ENCODE data around the gene SORT1.
A peak's percentile ranks its signal among the peaks of the same experiment; 100 is the strongest.
"Not testable (repeated sequence)": the region's sequence is repeated elsewhere in the genome, so short reads cannot be mapped to it uniquely, and the experiment has no call there.

The SORT1 gene

DNA sequence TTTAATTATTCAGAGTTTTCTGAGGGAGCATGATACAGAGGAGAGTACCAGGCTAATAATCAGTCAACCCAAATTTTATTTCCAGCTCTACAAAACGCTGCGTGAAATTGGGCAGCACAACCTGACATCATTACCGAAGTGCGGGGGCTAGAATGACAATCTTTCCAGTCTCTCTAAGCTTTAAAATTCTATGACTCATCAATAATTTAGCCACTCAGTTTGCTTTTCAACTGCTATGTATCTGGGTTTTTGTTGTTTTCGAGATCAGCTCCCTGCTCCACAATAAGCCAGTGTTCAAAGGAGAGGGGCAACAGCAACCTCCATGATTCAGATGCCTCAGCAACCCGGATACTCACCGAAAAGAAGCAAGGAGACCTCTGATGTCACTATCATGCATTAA is 13.9 kb downstream of the SORT1 start:
- DNase-seq (ENCODE audit: low read depth, low spot score) = no peak
- H3K27ac ChIP-seq = no peak overlapping the region

DNA sequence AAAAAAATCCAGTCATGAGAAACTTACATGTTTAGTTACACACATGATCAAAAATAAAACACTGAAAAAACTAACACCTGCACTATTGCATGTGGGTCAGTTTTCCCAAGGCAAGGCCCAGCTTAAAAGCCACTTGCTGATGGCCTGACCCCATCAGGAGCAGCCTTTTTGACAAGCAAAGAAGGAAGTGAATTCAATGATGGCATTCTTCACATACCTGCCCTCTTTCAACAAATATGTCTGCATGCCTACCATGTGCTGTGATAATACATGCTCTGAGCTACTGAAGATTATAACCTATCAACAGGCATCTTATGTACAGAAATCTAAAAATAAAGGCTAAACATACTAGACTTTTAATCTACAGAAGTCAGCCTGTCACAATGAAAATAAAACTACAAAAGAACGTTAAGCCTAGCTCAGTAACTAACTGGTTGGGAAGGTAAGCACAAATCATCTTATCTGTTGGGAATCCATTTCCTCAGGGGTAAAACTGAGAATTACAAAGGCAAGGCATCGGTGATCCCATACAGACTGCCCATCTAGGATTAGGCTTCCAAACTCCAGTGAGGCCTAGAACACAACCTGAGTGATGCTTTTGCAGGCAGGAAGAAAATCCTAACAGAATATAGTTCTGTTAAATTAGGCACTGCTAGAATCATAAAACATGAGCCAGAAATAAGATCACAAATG is 14.5 kb downstream of the SORT1 start:
- H3K27ac ChIP-seq = no peak overlapping the region
- no peak for DNase-seq (ENCODE audit: low read depth, low spot score)

DNA sequence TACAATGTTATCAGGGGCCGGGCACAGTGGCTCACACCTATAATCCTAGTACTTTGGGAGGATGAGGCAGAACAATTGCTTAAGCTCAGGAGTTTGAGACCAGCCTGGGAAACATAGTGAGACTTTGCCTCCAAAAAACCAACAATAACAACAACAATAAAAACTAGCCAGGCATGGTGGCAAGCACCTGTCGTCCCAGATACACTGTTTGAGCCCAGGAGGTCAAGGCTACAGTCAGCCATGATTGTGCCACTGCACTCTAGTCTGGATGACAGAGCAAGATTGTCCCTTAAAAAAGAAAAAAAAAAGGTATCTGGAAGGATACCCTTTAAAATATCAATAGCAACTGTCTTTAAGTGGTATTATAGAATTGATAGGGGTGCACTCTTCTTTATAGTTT is 16.1 kb downstream of the SORT1 start:
- H3K27ac ChIP-seq = no peak overlapping the region
- DNase-seq (ENCODE audit: low read depth, low spot score) = no peak

DNA sequence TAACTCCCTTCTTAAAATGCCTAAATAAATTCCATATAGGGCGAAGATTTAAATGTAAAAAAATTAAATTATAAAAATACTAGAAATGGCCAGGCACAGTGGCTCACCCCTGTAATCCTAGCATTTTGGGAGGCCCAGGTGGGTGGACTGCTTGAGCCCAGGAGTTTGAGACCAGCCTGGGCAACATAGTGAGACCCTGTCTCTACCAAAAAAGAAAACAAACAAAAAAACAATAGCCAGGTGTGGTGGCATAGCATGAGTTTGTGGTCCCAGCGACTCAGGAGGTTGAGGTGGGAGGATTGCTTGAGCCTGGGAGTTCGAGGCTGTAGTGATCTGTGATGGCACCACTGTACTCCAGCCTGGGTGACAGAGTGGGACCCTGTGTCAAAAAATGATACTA is 17.8 kb downstream of the SORT1 start:
- no peak for DNase-seq (ENCODE audit: low read depth, low spot score)

DNA sequence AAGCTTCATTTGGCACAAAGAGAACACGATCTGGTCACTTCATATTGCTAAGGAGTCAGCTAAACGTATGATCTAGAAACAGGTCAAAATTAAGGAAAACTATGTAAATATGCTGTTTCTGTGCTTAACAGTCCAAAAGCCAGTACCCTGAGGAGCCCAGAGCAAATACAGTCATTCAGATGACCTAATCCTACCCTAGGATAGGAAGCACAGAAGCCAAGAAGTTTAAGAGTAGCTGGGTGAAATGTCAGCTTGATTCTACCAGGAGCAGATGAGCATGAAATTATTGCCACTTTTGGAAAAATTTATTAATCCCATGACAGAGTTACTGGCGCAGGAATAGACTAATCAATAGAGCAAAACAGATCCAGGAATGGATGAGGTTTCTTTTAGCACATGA is 18.3 kb downstream of the SORT1 start:
- H3K27ac ChIP-seq = no peak overlapping the region
- DNase-seq (ENCODE audit: low read depth, low spot score) = no peak

More for the DNA sequence above, 17.8 kb downstream of the SORT1 start:
- no peak overlapping the region for H3K27ac ChIP-seq

DNA sequence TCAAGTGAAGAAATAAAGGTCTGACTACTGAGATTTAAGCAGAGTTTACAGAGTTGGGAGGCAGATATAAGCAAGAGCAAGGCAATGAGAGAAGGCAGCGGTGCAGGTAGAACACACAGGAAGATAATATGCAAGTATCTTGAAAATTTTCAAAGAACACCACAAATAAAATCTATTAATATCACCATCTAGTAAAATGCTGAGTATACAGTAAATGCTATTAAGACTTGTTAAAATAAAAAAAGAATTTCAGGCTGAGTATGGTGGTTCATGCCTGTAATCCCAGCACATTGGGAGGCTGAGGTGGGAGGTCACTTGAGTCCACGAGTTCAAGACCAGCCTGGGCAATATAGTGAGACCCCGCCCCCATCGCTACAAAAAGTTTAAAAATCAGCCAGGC is 20.0 kb downstream of the SORT1 start:
- H3K27ac ChIP-seq = no peak overlapping the region
- DNase-seq (ENCODE audit: low read depth, low spot score) = no peak

DNA sequence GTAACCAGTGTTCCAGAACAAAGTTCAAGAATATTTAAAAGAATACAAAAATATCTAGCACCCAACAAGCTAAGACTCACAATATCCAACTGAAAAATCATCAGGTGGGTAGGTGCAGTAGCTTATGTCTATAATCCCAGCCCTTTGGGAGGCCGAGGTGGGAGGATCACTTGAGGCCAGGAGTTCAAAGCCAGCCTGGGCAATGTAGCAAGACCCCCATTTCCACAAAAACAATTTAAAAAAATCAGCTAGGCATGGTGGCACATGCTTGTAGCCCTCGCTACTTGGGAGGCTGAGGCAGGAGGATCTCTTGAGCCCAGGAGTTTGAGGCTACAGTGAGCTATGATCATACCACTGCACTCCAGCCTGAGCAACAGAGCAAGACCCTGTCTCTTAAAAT is 24.0 kb downstream of the SORT1 start:
- not testable (repeated sequence) for H3K27ac ChIP-seq; DNase-seq (ENCODE audit: low read depth, low spot score)

DNA sequence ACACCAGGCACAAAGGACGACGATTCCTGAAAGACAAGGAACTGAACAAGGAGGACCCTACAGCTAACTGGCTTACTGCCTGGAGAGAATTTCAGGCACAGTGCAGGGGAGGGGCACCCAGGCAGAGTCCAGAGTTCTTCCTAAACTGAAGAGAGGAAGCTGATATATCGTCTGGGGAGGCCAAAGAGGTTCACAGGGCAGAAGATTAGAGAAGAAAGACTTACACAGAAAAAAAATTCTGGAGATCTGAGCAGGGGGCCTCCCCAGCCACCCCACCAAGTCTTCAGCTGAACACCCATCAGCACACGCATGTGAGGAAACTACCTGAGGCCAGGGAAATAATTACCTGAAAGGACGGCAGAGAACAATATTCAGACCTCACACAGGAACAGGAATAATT is 24.6 kb downstream of the SORT1 start:
- no peak overlapping the region for H3K27ac ChIP-seq
- no peak for DNase-seq (ENCODE audit: low read depth, low spot score)

DNA sequence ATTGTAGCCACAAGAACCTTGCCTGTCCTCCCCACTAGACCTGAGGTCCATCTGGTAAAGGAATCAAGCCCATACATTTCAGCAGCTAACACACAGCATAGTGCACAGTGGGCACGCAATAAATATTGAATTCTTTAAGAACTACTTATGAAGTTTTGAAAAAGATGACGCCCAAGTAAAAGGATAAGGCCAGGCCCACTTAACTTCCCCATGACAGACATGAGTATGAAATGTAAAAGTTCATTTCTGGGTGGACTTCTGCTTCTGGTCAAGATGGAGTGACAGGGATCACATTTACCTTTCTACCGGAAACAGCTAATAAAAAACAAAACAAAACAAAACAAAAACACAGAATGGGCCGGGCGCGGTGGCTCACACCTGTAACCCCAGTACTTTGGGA is 25.4 kb downstream of the SORT1 start:
- H3K27ac ChIP-seq = no peak overlapping the region

DNA sequence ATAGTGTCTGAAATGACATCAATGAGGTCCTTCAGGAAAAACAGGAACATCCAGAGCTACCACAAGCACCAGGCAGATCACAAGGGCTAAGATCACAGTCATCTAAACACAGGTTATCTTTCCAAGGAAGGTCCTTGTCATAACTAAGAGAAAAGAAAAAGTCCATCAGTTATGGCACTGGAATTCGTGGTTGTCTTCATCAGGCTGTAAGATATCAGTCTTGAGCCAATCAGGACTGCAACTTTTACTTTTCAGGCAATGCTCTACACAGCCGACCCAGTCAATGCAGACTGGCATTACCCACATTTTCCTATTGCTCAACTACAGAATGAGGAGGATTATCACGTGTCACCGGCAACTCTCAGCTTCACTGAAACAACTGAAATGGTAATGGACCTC is 26.4 kb downstream of the SORT1 start:
- DNase-seq (ENCODE audit: low read depth, low spot score) = no peak
- H3K27ac ChIP-seq = peak overlapping the region; percentile 22

More for the DNA sequence above, 25.4 kb downstream of the SORT1 start:
- DNase-seq (ENCODE audit: low read depth, low spot score) = no peak

DNA sequence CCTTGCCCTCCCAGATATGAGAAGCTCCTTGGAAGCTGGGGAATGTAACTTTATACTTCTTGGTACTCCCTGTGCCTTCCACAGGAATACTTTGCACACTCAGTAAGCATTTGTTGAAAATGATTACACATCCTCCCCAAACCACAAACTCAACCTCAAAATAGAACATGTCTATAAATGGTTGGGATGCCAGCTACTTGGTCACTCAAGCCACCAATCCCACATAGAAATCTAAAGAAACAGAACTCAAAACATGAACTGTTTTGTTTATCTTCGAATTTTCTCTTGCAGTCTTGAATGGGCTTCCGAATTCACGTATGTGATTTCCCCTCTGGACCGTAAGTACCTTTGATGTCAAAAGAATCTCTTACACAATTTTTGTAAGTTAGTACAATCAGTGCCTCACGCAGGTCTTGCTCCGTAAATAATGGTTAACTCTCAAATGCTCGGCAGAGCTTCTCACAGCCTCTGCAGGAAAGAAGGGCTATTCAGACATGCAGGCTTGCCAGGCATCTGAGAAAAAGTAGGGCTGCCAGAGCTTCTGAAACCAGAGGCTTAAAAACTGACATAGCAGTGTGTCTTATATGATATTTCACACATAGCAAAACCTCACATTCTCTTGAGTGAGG is 26.9 kb downstream of the SORT1 start:
- peak overlapping the region; percentile 22 for H3K27ac ChIP-seq
- DNase-seq (ENCODE audit: low read depth, low spot score) = no peak

DNA sequence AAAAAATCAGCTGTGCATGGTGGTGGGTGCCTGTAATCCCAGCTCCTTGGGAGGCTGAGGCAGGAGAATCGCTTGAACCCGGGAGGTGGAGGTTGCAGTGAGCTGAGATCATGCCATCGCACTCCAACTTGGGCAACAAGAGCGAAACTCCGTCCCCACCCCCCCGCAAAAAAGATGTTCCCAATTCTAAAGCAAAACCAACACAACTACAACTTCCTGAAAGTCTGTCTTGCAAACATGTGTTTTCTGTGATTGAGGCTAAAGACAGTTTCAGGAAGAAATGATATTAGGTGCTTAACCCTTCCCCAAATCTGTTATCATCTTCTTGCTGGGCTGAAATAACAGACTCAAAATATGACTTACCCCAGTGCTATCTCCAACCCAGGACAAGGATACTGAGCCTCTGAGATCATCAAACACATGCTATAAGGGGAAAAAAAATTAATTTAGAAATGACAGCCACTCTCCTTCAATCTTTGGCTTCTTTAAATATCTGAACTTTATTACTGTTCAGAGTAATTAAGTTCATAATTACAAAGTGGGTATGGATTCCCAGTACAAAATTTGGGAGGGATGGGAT is 28.5 kb downstream of the SORT1 start:
- H3K27ac ChIP-seq = no peak overlapping the region
- no peak for DNase-seq (ENCODE audit: low read depth, low spot score)

DNA sequence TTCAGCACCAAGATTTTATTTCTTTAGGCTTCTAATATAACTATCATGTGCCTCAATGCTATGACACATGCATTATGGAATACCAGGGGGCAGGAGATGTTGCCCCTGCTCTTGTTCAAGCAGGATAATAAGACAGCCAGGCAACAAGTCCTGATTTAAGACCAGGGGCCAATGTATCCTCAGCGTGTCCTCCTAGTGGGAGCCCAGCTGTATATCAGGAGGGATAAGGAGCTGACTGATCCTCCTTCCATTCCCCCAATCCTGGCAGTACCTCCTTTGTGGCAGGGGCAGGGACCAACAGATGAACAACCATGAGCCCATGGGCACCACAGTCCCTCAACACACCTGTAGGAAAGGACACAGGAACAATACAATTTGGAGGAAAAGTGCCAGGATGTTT is 29.3 kb downstream of the SORT1 start:
- no peak overlapping the region for H3K27ac ChIP-seq
- DNase-seq (ENCODE audit: low read depth, low spot score) = no peak

DNA sequence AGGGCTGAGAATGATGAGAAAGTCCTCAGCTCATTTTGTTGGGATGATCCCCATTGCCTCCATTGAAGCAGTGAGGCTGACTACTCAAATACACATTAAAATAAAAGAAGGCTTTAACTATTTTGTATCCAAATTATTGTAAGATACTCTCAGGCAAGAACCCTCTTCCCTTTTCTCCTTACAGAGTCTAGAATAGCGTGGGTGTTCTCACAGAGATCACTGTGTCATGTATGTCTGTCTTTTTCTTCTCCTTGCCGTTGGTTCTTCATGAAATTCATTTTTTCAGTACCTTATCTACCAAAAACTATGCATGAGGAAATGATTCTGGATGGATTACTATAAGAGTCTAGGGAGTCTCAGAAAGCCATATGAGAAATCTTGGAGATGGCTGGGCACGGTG is 30.1 kb downstream of the SORT1 start:
- no peak for DNase-seq (ENCODE audit: low read depth, low spot score)
- no peak overlapping the region for H3K27ac ChIP-seq

DNA sequence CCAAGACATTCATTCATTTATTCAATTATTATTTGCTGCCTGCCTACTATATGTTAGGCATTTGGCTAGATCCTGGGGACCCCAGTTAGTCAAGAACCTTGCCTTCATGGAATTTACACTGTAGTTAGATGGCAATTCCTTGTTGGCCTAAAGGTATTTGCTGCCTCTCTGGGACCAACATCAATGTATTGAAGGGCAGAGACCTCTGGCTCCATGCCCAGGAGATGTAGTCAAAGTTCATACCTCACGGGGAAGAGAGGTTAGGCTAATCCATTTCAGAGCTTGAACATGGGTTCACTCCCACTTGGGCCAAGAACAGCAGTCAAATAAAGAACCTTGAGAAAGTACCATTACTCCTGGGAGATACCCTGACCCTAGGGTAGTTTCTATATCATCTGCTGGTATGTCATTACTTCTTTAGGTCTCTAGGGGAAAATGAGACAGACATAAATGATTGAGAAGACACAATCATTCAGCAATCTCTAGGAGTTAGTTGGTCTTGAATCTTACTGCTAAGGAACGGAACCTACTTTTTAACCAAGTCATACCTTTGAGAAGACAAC is 32.0 kb downstream of the SORT1 start:
- H3K27ac ChIP-seq = no peak overlapping the region
- DNase-seq (ENCODE audit: low read depth, low spot score) = no peak

DNA sequence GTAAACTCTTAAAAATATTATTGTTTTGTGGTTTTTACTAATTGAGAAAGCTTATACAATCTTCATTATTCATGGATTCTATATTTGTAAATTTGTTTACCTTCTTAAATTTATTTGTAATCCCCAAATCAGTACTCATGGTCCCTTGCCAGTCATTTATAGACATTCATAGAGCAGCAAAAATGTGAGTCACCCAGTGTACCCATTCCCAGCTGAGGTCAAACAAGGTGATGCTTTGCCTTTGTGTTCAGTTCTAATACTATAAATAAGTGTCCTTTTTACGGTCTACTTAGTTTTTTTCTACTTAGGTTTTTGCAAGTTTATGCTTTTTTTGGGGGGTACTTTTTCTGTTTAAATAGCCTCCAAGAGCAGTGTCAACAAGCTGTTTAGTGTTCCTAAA is 36.1 kb downstream of the SORT1 start:
- H3K27ac ChIP-seq = no peak overlapping the region
- DNase-seq (ENCODE audit: low read depth, low spot score) = no peak

DNA sequence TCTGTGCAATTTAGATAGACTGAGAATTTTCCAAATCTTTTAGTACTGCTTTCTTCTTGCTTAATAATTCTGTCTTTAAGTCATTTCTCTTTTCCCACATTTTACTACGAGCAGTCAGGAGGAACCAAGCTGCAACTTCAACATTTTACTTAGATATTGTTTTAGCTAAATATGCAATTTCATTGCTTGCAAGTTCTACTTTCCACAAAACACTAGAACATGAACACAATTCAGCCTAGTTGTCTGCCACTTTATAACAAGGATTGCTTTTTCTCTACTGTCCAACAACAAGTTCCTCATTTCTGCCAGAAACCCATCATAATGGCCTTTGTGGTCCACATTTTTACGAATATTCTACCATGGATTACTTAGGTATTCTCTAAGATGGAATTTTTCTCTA is 36.6 kb downstream of the SORT1 start:
- H3K27ac ChIP-seq = no peak overlapping the region
- DNase-seq (ENCODE audit: low read depth, low spot score) = no peak

DNA sequence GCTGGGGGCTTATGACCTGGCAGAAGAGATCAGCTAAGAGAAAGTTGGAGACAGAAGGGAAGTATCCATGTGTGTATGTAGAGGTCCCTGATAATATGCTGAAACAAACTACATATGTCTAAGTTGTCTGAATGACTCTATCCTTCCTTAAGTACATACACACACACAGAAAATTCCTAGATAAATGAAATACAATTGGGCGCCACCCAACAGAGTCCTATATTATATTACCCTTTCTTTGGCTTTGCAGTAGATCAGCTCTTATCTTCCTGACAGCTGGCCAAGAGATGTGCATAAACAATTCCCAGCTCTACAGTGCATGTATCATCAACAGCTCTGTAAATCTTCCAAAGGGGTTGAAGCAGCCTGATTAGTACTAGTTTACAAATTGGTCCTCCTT is 40.1 kb downstream of the SORT1 start:
- no peak overlapping the region for H3K27ac ChIP-seq
- DNase-seq (ENCODE audit: low read depth, low spot score) = no peak

DNA sequence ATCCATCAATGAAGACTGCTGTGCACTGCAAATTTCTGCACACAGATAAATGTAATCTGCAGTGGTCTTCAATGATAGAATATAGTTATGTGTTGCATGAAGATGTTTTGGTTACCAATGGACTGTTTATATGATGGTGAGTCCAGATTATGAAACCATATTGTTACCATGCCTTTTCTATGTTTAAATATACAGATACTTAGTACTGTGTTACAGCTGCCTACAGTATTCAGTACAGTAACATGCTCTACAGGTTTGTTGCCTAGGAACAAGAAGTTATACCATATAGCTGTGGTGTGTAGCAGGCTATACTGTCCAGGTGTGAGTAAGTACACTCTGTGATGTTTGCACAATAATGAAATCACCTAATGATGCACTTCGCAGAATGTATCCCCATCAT is 40.8 kb downstream of the SORT1 start:
- DNase-seq (ENCODE audit: low read depth, low spot score) = no peak
- no peak overlapping the region for H3K27ac ChIP-seq

DNA sequence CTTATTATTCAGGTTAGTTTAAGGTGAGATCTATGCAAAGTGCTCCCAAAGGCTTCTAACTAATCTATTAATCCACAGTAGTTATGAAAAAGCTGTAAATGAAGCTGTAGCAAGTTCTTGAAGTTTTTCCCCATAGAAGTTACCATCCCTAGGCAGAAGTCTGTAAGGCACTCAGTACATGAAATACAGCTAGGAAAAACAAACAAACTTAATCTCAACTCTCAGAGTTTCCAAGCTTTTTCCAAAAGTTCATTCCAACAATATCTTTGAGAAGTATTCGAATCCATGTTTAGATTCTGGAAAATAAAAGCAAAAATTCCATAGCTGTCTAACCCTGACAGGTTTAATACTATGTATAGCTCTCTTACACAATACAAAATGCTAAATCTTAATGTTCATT is 41.2 kb downstream of the SORT1 start:
- H3K27ac ChIP-seq = no peak overlapping the region
- no peak for DNase-seq (ENCODE audit: low read depth, low spot score)

DNA sequence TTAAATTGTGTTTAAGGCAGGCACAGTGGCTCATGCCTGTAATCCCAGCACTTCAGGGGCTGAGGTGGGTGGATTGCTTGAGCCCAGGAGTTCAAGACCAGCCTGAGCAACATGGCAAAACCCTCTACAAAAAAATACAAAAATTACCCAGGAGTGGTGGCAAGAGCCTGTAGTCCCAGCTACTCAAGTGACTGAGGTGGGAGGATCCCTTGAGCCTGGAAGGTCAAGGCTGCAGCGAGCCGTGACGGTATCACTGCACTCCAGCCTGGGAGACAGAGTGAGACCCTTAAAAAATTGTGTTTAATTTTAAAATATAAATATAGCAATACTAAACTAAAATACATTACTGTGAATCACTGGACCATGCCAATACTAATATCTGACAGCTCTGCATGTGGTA is 42.8 kb downstream of the SORT1 start:
- no peak overlapping the region for H3K27ac ChIP-seq
- DNase-seq (ENCODE audit: low read depth, low spot score) = no peak

DNA sequence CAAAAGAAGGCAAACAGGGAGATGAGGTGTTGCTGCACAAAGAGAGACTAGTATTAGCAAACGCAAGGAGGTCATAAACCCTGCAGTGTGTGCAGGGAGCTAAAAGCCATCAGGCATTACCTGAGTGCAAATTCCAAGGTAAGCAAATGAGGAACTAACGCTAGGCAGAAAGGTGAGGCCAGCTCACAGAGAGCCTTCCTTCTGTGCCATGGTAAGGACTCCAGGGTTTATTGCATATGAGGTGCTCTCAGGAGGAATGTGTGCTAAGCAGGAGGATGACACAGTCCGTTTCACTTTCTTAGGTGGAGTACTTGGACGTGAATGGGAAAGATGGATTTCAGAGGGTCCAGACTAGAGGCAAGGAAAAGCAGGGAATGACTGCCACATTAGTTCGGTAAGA is 46.3 kb downstream of the SORT1 start:
- H3K27ac ChIP-seq = no peak overlapping the region
- DNase-seq (ENCODE audit: low read depth, low spot score) = no peak

Data from epithelial cell of prostate (primary cell).